PC-9 (cell line): Measurements from ENCODE around the gene ETV4.
"Not testable (repeated sequence)": the region's sequence is repeated elsewhere in the genome, so short reads cannot be mapped to it uniquely, and the experiment has no call there.

Experiments used
- EZH2 ChIP-seq: fragments of 200-600 bp; sonication (generic); IDR thresholded peaks from 2 replicates; pipeline ENCODE4 v1.8.0; 2017; ENCODE audit warnings: antibody characterized with exemption, low read depth
- TF ChIP-seq, protein P1 (sequence below): fragments of 200-600 bp; sonication (generic); conservative IDR thresholded peaks from 2 replicates; pipeline ENCODE4 v1.6.1; 2017; ENCODE audit warnings: mixed run types, antibody characterized with exemption, mild to moderate bottlenecking, moderate library complexity

DNA sequence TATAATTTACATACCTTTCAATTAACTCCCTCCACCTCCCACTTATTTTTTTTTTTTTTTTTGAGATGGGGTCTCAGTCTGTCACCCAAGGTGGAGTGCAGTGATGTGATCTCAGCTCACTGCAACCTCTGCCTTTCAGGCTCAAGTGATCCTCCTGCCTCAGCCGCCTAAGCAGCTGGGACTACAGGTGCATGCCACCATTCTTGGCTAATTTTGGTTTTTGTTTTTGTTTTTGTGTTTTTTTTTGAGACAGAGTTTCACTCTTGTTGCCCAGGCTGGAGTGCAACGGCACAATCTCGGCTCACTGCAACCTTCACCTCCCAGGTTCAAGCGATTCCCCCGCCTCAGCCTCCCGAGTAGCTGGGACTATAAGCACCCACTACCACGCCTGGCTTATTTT lies 36.7 kb downstream of the ETV4 start:
- TF ChIP-seq, protein P1, sequence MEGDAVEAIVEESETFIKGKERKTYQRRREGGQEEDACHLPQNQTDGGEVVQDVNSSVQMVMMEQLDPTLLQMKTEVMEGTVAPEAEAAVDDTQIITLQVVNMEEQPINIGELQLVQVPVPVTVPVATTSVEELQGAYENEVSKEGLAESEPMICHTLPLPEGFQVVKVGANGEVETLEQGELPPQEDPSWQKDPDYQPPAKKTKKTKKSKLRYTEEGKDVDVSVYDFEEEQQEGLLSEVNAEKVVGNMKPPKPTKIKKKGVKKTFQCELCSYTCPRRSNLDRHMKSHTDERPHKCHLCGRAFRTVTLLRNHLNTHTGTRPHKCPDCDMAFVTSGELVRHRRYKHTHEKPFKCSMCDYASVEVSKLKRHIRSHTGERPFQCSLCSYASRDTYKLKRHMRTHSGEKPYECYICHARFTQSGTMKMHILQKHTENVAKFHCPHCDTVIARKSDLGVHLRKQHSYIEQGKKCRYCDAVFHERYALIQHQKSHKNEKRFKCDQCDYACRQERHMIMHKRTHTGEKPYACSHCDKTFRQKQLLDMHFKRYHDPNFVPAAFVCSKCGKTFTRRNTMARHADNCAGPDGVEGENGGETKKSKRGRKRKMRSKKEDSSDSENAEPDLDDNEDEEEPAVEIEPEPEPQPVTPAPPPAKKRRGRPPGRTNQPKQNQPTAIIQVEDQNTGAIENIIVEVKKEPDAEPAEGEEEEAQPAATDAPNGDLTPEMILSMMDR, result not testable (repeated sequence)
- TF ChIP-seq EZH2, result not testable (repeated sequence)
